Neutrophil (primary cell): ENCODE measurements around the gene MMP17.

Experiments
- H3K27ac ChIP-seq: fragments of 200-600 bp; sonication (generic); 2 replicates; pipeline ENCODE4 v1.5.1; 2016; ENCODE audit warnings: mild to moderate bottlenecking, moderate library complexity
- H3K27me3 ChIP-seq: fragments of 200-600 bp; sonication (generic); 2 replicates; pipeline ENCODE4 v1.6.0; 2016; ENCODE audit warnings: mild to moderate bottlenecking
- H3K36me3 ChIP-seq: fragments of 200-600 bp; sonication (generic); 2 replicates; pipeline ENCODE4 v1.5.1; 2017
- H3K4me1 ChIP-seq, 2 experiments: fragments of 200-600 bp in 1 of 2; sonication (generic) in 1 of 2; 1 replicate in 1 of 2; 2 replicates in 1 of 2; pipeline versions ENCODE4 v1.5.1 to v1.6.1; 2013 to 2016; ENCODE audit warnings: low read depth in 1 of 2, low read length in 1 of 2, mild to moderate bottlenecking in 1 of 2, moderate library complexity in 1 of 2; ENCODE audit not compliant: control insufficient read depth in 1 of 2, insufficient read depth in 1 of 2
- H3K4me3 ChIP-seq, 2 experiments: fragments of 200-600 bp in 1 of 2; sonication (generic) in 1 of 2; 1 replicate in 1 of 2; 2 replicates in 1 of 2; pipeline ENCODE4 v1.5.1; 2013 to 2016; ENCODE audit warnings: low read depth in 1 of 2, low read length in 1 of 2, mild to moderate bottlenecking in 1 of 2, moderate library complexity in 1 of 2
- H3K9me3 ChIP-seq: fragments of 200-600 bp; sonication (generic); 2 replicates; pipeline ENCODE4 v1.5.1; 2016
- TF ChIP-seq, protein P1 (sequence below): fragments of 200-600 bp; sonication (generic); IDR thresholded peaks from 2 replicates; pipeline ENCODE4 v1.5.1; 2016; ENCODE audit warnings: antibody characterized with exemption

MMP17 gene

DNA sequence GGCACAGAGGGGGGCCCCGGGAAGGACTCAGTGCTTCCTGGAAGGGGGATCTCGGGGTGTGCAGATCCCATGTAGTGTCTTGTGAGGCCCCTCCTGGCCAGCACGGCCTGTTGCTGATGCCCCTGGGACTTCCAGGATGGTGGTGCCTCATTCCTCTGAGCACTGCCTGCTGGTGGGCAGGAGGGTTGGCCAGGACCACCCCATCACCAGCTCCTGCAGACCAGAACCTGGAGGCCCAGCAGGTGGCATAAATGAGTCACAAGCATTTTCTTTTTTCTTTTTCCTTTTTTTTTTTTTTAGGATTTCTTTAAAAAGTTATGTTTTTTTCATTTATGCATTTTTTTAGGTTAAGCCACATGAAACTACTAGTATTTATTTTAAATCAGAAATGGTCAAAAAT is 8.0 kb downstream of the MMP17 start:
- Histone ChIP-seq H3K27me3 (peaks cover 38% of the 10 kb centered on the region), H3K4me3 (no peak overlapping the region), H3K27ac (no peak overlapping the region), H3K4me1 (peaks cover 2 to 4% of the 10 kb centered on the region in 2 experiments), H3K9me3 (no peaks in the 10 kb centered on the region), H3K36me3 (no peaks in the 10 kb centered on the region)
- TF ChIP-seq, protein P1, sequence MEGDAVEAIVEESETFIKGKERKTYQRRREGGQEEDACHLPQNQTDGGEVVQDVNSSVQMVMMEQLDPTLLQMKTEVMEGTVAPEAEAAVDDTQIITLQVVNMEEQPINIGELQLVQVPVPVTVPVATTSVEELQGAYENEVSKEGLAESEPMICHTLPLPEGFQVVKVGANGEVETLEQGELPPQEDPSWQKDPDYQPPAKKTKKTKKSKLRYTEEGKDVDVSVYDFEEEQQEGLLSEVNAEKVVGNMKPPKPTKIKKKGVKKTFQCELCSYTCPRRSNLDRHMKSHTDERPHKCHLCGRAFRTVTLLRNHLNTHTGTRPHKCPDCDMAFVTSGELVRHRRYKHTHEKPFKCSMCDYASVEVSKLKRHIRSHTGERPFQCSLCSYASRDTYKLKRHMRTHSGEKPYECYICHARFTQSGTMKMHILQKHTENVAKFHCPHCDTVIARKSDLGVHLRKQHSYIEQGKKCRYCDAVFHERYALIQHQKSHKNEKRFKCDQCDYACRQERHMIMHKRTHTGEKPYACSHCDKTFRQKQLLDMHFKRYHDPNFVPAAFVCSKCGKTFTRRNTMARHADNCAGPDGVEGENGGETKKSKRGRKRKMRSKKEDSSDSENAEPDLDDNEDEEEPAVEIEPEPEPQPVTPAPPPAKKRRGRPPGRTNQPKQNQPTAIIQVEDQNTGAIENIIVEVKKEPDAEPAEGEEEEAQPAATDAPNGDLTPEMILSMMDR, result no peak

DNA sequence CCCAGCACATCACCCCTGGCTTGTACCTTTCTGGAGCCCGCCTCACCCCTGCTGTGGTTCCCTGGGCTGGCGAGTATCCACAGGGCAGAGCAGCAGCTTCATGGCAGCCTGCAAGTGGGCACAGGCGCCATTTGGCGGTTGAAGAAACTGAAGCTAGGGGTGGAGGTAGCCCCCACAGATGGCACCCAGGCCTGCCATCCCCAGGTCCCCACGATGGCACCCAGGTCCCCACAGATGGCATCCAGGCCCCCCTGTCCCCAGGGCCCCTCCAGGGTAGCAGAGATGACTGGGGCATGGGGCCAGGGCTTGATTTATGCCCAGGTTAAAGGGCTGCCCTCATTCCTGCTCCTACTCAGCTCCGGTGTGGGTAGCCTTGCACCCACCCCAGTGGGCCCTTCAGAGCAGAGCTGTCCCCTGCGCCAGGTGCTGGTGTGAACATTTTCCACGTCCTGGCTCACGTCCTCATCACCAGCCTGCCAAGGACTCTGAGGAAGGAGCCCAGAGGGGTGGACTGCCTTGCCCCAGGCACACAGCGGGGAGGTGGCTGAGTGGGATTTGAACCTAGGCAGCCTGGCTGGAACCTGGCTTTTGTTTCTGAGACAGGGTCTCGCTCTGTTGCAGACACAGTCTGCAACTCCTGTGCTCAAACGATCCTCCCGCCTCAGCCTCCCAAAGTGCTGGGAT is 8.7 kb downstream of the MMP17 start:
- TF ChIP-seq, protein P1, result no peak
- Histone ChIP-seq H3K27me3 (peaks cover 31% of the 10 kb centered on the region), H3K4me1 (no peaks in the 10 kb centered on the region), H3K27ac (no peak overlapping the region), H3K9me3 (no peaks in the 10 kb centered on the region), H3K36me3 (no peaks in the 10 kb centered on the region), H3K4me3 (no peak overlapping the region)

DNA sequence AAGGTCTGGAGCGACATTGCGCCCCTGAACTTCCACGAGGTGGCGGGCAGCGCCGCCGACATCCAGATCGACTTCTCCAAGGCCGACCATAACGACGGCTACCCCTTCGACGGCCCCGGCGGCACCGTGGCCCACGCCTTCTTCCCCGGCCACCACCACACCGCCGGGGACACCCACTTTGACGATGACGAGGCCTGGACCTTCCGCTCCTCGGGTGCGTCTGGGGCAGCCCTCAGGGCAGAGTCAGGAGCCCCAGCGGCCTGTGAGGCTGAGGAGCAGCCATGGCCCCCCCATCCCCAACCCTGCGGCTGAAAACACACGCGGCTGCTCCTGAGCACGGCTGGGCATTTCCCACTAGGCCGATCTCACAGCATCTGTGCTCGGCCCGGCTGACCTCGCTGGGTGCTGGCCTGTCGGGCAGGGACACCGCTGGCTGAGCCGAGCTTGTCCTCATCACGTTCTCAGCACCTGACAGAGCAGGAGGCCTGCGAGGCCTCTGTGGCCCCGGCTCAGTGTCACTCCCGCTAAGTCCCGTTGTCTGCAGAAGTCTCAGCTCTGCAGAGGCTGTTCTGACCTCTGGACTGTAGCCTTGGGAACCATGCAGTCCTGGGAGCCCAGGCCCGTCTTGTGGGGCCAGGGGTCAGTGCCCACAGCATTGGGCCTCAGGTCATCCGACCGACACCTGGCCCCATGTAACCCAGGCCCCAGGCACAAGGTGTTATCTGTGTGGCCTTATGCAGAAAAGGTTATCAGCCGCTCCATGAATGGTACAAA is 12.6 kb downstream of the MMP17 start:
- no peak overlapping the region for H3K27ac ChIP-seq

DNA sequence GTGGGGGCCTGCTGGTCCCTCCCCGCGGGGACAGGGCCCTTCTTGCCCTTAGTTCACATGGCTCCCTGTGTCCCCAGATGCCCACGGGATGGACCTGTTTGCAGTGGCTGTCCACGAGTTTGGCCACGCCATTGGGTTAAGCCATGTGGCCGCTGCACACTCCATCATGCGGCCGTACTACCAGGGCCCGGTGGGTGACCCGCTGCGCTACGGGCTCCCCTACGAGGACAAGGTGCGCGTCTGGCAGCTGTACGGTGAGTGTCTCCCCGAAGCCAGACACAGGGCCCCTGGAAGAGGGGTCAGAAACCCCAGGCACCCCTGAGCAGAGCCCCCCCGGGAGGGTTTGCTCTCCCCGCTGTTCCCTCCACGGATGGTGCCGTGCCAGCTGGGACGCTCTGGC is 13.4 kb downstream of the MMP17 start:
- no peaks in the 10 kb centered on the region for H3K9me3 ChIP-seq
- H3K4me1 ChIP-seq, result no peaks in the 10 kb centered on the region
- H3K27me3 ChIP-seq, result no peaks in the 10 kb centered on the region
- H3K36me3 ChIP-seq, result no peaks in the 10 kb centered on the region
- H3K4me3 ChIP-seq, result no peak overlapping the region
- TF ChIP-seq, protein P1, result no peak
- H3K27ac ChIP-seq, result no peak overlapping the region

More for the DNA sequence above, 12.6 kb downstream of the MMP17 start:
- Histone ChIP-seq H3K36me3 (no peaks in the 10 kb centered on the region), H3K4me1 (no peaks in the 10 kb centered on the region), H3K4me3 (no peak overlapping the region), H3K27me3 (no peaks in the 10 kb centered on the region), H3K9me3 (no peaks in the 10 kb centered on the region)
- TF ChIP-seq, protein P1, result no peak

DNA sequence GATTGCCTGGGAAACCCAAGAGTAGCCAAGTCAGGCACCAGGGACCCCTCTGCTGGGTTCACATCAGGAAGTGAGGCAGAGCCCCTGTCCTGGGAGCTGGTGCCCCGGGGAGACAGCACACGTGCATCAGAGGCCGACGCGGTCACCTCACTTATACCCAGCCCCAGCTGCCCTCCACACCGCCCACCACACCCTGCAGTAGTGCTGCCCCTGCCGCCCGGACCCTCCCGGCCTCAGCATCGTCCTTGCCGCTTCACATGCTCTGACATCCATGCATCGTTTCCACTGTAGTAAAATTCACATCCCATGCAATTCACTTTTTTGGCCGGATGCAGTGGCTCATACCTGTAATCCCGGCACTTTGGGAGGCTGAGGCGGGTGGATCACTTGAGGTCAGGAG is 14.0 kb downstream of the MMP17 start:
- TF ChIP-seq, protein P1, result no peak
- no peak overlapping the region for H3K27ac ChIP-seq
- H3K27me3 ChIP-seq, result no peaks in the 10 kb centered on the region
- no peaks in the 10 kb centered on the region for H3K36me3 ChIP-seq
- no peaks in the 10 kb centered on the region for H3K4me1 ChIP-seq
- H3K9me3 ChIP-seq, result no peaks in the 10 kb centered on the region
- no peak overlapping the region for H3K4me3 ChIP-seq
